Measurements from ENCODE around the gene INPP5E.
"Not testable (repeated sequence)": the region's sequence is repeated elsewhere in the genome, so short reads cannot be mapped to it uniquely, and the experiment has no call there.

INPP5E gene

DNA sequence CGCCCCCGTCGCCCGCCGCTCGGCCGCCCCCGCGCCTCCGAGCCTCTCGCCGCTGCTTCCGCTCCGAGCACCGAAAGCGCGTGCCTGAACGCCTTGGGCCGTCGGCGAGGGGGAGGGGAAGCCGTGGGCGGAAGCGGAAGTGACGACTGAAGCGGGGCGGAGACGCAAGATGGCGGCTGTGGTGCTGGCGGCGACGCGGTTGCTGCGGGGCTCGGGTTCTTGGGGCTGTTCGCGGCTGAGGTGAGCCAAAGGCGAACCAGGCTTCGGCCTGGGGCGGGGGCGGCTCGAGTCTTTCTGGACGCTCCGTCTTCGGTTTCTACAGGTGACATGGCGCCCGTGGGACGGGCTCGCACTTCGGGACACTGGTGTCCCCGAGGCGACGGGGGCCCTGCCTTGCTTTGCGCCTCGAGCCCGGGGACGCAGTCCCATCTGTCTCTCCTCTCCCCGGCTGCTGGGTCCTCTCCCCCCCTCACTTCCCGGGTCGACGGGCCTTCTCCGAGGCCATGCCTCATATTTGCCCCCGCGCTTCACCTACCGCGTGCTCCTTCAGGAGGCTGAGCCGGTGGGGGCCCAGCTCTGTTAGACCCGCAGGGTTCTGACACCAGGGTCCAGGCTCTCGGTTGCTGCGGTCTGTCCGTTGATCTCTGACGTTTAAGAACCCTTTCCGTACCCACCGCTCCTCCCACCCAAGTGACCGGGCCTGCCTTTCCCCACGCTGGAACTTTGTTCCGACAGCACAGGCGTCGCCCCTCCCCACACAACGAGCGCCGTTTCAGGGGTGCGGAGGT is 29.0 kb downstream of the INPP5E start, which contains the start of the genes ENTR1 and PMPCA:
ENTR1 (minus strand) TSS at position 115 of the 788 bp plus-strand sequence. CDS start 217 bp downstream, outside the sequence.
PMPCA (plus strand) TSS at position 159 of the 788 bp plus-strand sequence; CDS start at position 170, 11 bp downstream.
- H2AFZ ChIP-seq (ENCODE audit: low read length): peak within 1 kb of the TSS; percentile 47

DNA sequence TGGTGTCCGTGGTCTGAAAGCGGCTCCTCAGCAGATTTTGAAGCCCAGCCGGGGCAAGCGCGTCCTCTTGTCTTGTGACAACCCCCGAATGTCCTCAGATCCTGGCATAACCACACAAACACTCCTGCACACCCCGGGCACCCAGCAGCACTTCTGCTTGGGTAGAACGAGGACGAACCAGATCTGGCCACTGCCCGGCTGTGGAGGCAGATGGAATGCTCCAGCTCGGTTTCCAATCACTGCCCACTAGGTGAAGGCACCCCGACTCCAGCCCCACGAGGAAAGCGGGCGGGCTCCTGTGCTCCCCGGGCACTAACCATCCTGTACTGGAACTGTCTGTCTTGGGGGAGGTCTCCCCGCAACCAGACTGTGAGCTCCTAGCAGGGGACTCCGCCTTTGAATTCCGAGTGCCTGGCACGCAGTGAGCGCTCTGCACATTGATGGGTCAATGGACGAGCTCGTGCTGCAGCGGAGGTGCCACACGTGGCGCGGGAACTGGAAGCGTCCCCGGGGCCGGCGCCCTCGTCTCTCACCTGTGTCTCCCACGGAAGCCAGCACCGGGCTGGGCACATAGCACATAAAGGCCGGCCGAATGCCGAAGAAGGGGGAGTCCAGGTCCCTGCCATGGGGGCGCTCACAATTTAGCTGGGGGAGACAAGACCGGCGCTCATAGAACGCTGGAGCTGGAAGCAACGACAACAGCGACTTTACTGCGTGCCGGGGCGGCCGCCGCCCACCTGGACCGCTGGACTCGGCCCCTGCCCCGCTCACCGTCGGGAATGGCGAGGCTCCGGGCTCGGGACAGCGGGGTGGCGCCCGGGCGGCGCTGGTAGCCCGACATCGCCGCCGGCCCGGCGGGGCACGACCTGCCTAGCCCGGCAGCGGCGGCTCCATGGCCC is 29.8 kb downstream of the INPP5E start:
- Histone ChIP-seq H2AFZ (ENCODE audit: low read length) (peak overlapping the region; percentile 4; the same call in 1 of the 2 replicates), H3K4me1 (ENCODE audit: insufficient read depth, low read length, poor library complexity, severe bottlenecking) (peaks cover 39% of the 10 kb centered on the region), H3K4me3 (ENCODE audit: low read length, poor library complexity, severe bottlenecking) (peak overlapping the region; percentile 91), H3K9ac (ENCODE audit: low read depth, low read length, poor library complexity, severe bottlenecking) (peak overlapping the region; percentile 77), H3K27me3 (ENCODE audit: insufficient read depth, low read length, poor library complexity, severe bottlenecking) (no peaks in the 10 kb centered on the region), H3K79me2 (ENCODE audit: insufficient read depth, low read length) (peaks cover 65% of the 10 kb centered on the region), H3K4me2 (ENCODE audit: low read depth, low read length, poor library complexity, severe bottlenecking) (peak overlapping the region; percentile 77), H4K20me1 (ENCODE audit: insufficient read depth, low read length, poor library complexity, severe bottlenecking) (peaks cover 27% of the 10 kb centered on the region), H3K9me2 (replicated peaks; ENCODE audit: low read depth, low read length) (no peaks in the 10 kb centered on the region), H3K9me3 (ENCODE audit: insufficient read depth, low read depth, low read length) (no peaks in the 10 kb centered on the region), H3K36me3 (ENCODE audit: insufficient read depth, low read length) (peaks cover 19% of the 10 kb centered on the region; the same call in 1 of the 2 replicates), H3F3A (ENCODE audit: low read depth) (no peaks in the 10 kb centered on the region)
- TF ChIP-seq, protein P1, sequence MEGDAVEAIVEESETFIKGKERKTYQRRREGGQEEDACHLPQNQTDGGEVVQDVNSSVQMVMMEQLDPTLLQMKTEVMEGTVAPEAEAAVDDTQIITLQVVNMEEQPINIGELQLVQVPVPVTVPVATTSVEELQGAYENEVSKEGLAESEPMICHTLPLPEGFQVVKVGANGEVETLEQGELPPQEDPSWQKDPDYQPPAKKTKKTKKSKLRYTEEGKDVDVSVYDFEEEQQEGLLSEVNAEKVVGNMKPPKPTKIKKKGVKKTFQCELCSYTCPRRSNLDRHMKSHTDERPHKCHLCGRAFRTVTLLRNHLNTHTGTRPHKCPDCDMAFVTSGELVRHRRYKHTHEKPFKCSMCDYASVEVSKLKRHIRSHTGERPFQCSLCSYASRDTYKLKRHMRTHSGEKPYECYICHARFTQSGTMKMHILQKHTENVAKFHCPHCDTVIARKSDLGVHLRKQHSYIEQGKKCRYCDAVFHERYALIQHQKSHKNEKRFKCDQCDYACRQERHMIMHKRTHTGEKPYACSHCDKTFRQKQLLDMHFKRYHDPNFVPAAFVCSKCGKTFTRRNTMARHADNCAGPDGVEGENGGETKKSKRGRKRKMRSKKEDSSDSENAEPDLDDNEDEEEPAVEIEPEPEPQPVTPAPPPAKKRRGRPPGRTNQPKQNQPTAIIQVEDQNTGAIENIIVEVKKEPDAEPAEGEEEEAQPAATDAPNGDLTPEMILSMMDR (conservative IDR thresholded peaks at IDR 0.05; ENCODE audit: low read length): no peak
- TF ChIP-seq EZH2phosphoT487 (IDR thresholded peaks at IDR 0.05; ENCODE audit: borderline replicate concordance): no peak

More for the DNA sequence above, 29.0 kb downstream of the INPP5E start, which contains the start of the genes ENTR1 and PMPCA:
- Histone ChIP-seq H3K4me1 (ENCODE audit: insufficient read depth, low read length, poor library complexity, severe bottlenecking) (peaks cover 30% of the 10 kb centered on the region), H4K20me1 (ENCODE audit: insufficient read depth, low read length, poor library complexity, severe bottlenecking) (peaks cover 27% of the 10 kb centered on the region), H3K4me3 (ENCODE audit: low read length, poor library complexity, severe bottlenecking) (peak within 1 kb of the TSS; percentile 91), H3K9me3 (ENCODE audit: insufficient read depth, low read depth, low read length) (no peaks in the 10 kb centered on the region), H3K36me3 (ENCODE audit: insufficient read depth, low read length) (peaks cover 23% of the 10 kb centered on the region; the same call in 1 of the 2 replicates), H3K27me3 (ENCODE audit: insufficient read depth, low read length, poor library complexity, severe bottlenecking) (no peaks in the 10 kb centered on the region), H3K9ac (ENCODE audit: low read depth, low read length, poor library complexity, severe bottlenecking) (peak within 1 kb of the TSS; percentile 80), H3K4me2 (ENCODE audit: low read depth, low read length, poor library complexity, severe bottlenecking) (peak within 1 kb of the TSS; percentile 95), H3K9me2 (replicated peaks; ENCODE audit: low read depth, low read length) (no peaks in the 10 kb centered on the region), H3K79me2 (ENCODE audit: insufficient read depth, low read length) (peaks cover 65% of the 10 kb centered on the region), H3F3A (ENCODE audit: low read depth) (no peaks in the 10 kb centered on the region)
- TF ChIP-seq EZH2phosphoT487 (IDR thresholded peaks at IDR 0.05; ENCODE audit: borderline replicate concordance): no peak
- TF ChIP-seq, protein P1 (conservative IDR thresholded peaks at IDR 0.05; ENCODE audit: low read length): no peak

DNA sequence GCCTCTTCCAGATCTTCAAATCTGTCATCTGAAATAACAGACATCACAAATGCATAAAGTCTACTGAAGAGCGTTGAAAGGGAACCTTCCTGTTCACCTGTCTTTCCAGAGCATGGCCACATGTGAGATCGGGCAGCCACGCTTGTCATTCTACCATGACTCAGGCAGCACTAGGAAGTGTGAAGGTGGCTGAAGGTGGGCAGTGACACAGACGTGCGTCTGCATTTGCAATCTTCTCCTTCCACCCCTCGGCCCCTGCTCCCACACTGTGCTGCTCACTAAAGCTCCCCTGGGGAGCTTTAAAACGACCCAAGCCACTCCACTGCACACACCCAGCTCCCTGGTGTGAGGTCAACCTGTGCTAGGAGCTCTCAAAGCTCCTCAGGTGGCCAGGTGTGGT is 31.7 kb downstream of the INPP5E start:
- Histone ChIP-seq H3K79me2 (ENCODE audit: insufficient read depth, low read length) (peaks cover 58% of the 10 kb centered on the region), H3K36me3 (ENCODE audit: insufficient read depth, low read length) (peaks cover 6% of the 10 kb centered on the region; the same call in 1 of the 2 replicates)

DNA sequence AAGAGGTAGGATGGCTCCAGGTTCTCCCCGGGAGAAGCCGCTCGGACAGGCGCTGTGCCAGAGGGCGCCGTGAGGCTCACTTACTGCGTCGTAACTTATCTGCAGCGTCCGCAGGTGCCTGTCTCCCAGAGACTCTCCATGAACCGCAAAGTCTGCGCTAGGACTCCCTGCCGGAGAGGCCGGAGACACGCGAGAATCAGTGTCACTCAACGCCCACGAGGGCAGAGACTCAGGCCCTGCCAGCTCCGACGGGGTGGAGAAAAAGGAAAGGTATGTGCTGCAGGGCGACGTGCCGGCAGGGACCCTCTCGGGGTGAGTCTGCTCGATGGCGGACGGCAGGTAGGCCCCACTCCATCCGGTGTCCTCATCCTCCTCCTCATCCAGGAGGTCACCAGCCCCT is 32.6 kb downstream of the INPP5E start:
- H4K20me1 ChIP-seq (ENCODE audit: insufficient read depth, low read length, poor library complexity, severe bottlenecking): peaks cover 18% of the 10 kb centered on the region
- H3K9me2 ChIP-seq (replicated peaks; ENCODE audit: low read depth, low read length); H3K4me2 ChIP-seq (ENCODE audit: low read depth, low read length, poor library complexity, severe bottlenecking); H3K27me3 ChIP-seq (ENCODE audit: insufficient read depth, low read length, poor library complexity, severe bottlenecking); H3F3A ChIP-seq (ENCODE audit: low read depth); H3K9ac ChIP-seq (ENCODE audit: low read depth, low read length, poor library complexity, severe bottlenecking); H3K36me3 ChIP-seq (ENCODE audit: insufficient read depth, low read length); H3K9me3 ChIP-seq (ENCODE audit: insufficient read depth, low read depth, low read length); H2AFZ ChIP-seq (ENCODE audit: low read length); H3K4me3 ChIP-seq (ENCODE audit: low read length, poor library complexity, severe bottlenecking): not testable (repeated sequence)
- peaks cover 50% of the 10 kb centered on the region for H3K79me2 ChIP-seq (ENCODE audit: insufficient read depth, low read length)
- H3K4me1 ChIP-seq (ENCODE audit: insufficient read depth, low read length, poor library complexity, severe bottlenecking): peaks cover 50% of the 10 kb centered on the region

More for the DNA sequence above, 31.7 kb downstream of the INPP5E start:
- no peaks in the 10 kb centered on the region for H3K27me3 ChIP-seq (ENCODE audit: insufficient read depth, low read length, poor library complexity, severe bottlenecking)
- H3K4me1 ChIP-seq (ENCODE audit: insufficient read depth, low read length, poor library complexity, severe bottlenecking): peaks cover 56% of the 10 kb centered on the region
- H3K4me3 ChIP-seq (ENCODE audit: low read length, poor library complexity, severe bottlenecking): no peak overlapping the region
- H4K20me1 ChIP-seq (ENCODE audit: insufficient read depth, low read length, poor library complexity, severe bottlenecking): peaks cover 26% of the 10 kb centered on the region
- H3K9me3 ChIP-seq (ENCODE audit: insufficient read depth, low read depth, low read length): no peaks in the 10 kb centered on the region
- no peaks in the 10 kb centered on the region for H3K9me2 ChIP-seq (replicated peaks; ENCODE audit: low read depth, low read length)
- no peak overlapping the region for H3K9ac ChIP-seq (ENCODE audit: low read depth, low read length, poor library complexity, severe bottlenecking)
- H2AFZ ChIP-seq (ENCODE audit: low read length): no peak overlapping the region
- 0 out of 2 replicates have a peak, but pooled peaks cover 4% of the 10 kb centered on the region for H3F3A ChIP-seq (ENCODE audit: low read depth)
- TF ChIP-seq EZH2phosphoT487 (IDR thresholded peaks at IDR 0.05; ENCODE audit: borderline replicate concordance): no peak
- TF ChIP-seq, protein P1 (conservative IDR thresholded peaks at IDR 0.05; ENCODE audit: low read length): no peak
- peak overlapping the region; percentile 16 for H3K4me2 ChIP-seq (ENCODE audit: low read depth, low read length, poor library complexity, severe bottlenecking)
